Measurements from ENCODE around the gene VCX3A. TPM values are rescaled to one million over a fixed set of nuclear protein-coding genes. Genes with fewer than 3 reads are reported as not detected.

The VCX3A gene
- polyA plus RNA-seq, 1 of the 3 experiments (the other 2 are of a cell fraction), result not detected

DNA sequence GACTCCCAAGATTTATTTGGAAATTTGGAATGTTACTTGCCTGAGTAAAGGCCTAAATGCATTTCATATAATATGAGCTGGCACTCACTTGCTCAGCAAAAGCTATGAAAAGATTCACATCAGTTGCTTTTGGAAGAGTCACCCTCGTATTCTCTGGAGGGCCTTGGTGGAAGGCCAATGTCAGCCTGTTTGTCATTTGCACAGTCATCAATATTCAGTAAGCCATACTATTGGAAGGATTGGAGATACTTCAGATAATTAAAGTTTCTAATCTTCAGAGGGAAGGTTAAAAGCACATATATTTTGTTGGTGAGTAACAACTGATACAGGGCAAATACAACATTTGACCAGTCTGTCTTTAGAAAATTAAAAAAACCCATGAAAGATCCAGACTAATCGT lies 36.6 kb downstream of the VCX3A start:
- no peaks in the 10 kb centered on the region for H3K36me3 ChIP-seq (replicated peaks in 1 of 2; ENCODE audit: control insufficient read depth in 1 of 2, insufficient read depth in 2 of 2, low read length in 1 of 2)
- no peak for DNase-seq
- WGBS (ENCODE audit: low lambda C conversion rate), result 5% methylated on average over 2 of the region's 2 CpGs
- no peaks in the 10 kb centered on the region for H3K4me1 ChIP-seq (ENCODE audit: control insufficient read depth in 1 of 2, insufficient read depth in 2 of 2, low read depth in 1 of 2, low read length in 1 of 2)
- no peak overlapping the region for H3K4me2 ChIP-seq
- H3F3A ChIP-seq (replicated peaks; ENCODE audit: insufficient read depth), result no peaks in the 10 kb centered on the region
- POLR2A ChIA-PET, result no interaction called here
- no peaks in the 10 kb centered on the region for H4K20me1 ChIP-seq (ENCODE audit: insufficient read depth)
- H3K4me3 ChIP-seq (ENCODE audit: low read depth in 2 of 2, low read length in 1 of 2), result no peak overlapping the region
- H3K9me3 ChIP-seq, result no peaks in the 10 kb centered on the region
- no peaks in the 10 kb centered on the region for H3K9me2 ChIP-seq
- H3K27me3 ChIP-seq (ENCODE audit: insufficient read depth), result no peaks in the 10 kb centered on the region
- no peaks in the 10 kb centered on the region for H3K79me2 ChIP-seq (ENCODE audit: insufficient read depth)
- H3K9ac ChIP-seq, result no peak overlapping the region
- CTCF ChIA-PET, result no interaction called here
- no peak overlapping the region for H3K27ac ChIP-seq (ENCODE audit: low read depth in 2 of 2, low read length in 1 of 2)
- TF ChIP-seq JUND (IDR thresholded peaks at IDR 0.05), result no peak
- no peak overlapping the region for H2AFZ ChIP-seq (ENCODE audit: low read depth)

Data from SK-N-SH (cell line).